KMS-11 (cell line): ENCODE results near the gene FREM1.

ENCODE experiments used
- H2AFZ ChIP-seq: fragments of 200-600 bp; sonication (generic); 2 replicates; pipeline ENCODE4 v1.6.1; 2016; ENCODE audit warnings: antibody characterized with exemption, mixed run types, low read depth
- H3K27ac ChIP-seq: fragments of 200-600 bp; sonication (generic); 2 replicates; pipeline ENCODE4 v1.6.1; 2016; ENCODE audit warnings: mild to moderate bottlenecking, mixed run types
- H3K27me3 ChIP-seq: fragments of 200-600 bp; sonication (generic); 2 replicates; pipeline ENCODE4 v1.6.1; 2017; ENCODE audit warnings: mild to moderate bottlenecking, low read depth, mixed run types, moderate library complexity; ENCODE audit not compliant: insufficient read depth
- H3K36me3 ChIP-seq: fragments of 200-600 bp; sonication (generic); 2 replicates; pipeline ENCODE4 v1.6.1; 2017; ENCODE audit warnings: mild to moderate bottlenecking, mixed run types; ENCODE audit not compliant: insufficient read depth
- H3K4me1 ChIP-seq: fragments of 200-600 bp; sonication (generic); 2 replicates; pipeline ENCODE4 v1.6.1; 2016; ENCODE audit warnings: mild to moderate bottlenecking, low read depth, mixed run types; ENCODE audit not compliant: poor library complexity, severe bottlenecking
- H3K4me2 ChIP-seq: fragments of 200-600 bp; sonication (generic); 2 replicates; pipeline ENCODE4 v1.7.0; 2016; ENCODE audit warnings: mild to moderate bottlenecking, mixed run types
- H3K4me3 ChIP-seq: fragments of 200-600 bp; sonication (generic); IDR thresholded peaks from 2 replicates; pipeline ENCODE4 v1.6.1; 2017; ENCODE audit warnings: low read depth, low read length, mixed read lengths; ENCODE audit not compliant: insufficient read depth
- H3K79me2 ChIP-seq: fragments of 200-600 bp; sonication (generic); 2 replicates; pipeline ENCODE4 v1.6.1; 2016; ENCODE audit warnings: low read depth, mixed run types; ENCODE audit not compliant: insufficient read depth
- H3K9ac ChIP-seq: fragments of 200-600 bp; sonication (generic); 2 replicates; pipeline ENCODE4 v1.6.1; 2016; ENCODE audit warnings: mild to moderate bottlenecking, mixed run types
- H4K20me1 ChIP-seq: fragments of 200-600 bp; sonication (generic); 2 replicates; pipeline ENCODE4 v1.6.1; 2016; ENCODE audit warnings: mild to moderate bottlenecking, mixed run types; ENCODE audit not compliant: insufficient read depth
- CTCF ChIP-seq: fragments of 200-600 bp; sonication (generic); conservative IDR thresholded peaks from 2 replicates; pipeline ENCODE4 v1.6.1; 2017; ENCODE audit warnings: low read depth, mild to moderate bottlenecking, antibody characterized with exemption, low read length, moderate library complexity, mixed read lengths

Gene FREM1

GRCh38 chr9:14932641-14933040 is 22.4 kb upstream of the FREM1 start:
- Histone ChIP-seq H3K27me3 (no peaks in the 10 kb centered on the region), H3K4me2 (no peak overlapping the region), H3K79me2 (no peaks in the 10 kb centered on the region), H3K4me3 (no peak overlapping the region), H3K4me1 (no peaks in the 10 kb centered on the region), H3K36me3 (no peaks in the 10 kb centered on the region), H3K27ac (no peak overlapping the region), H3K9ac (no peak overlapping the region), H4K20me1 (no peaks in the 10 kb centered on the region), H2AFZ (no peak overlapping the region)
- TF ChIP-seq CTCF: no peak

GRCh38 chr9:14932231-14932630 is 22.0 kb upstream of the FREM1 start:
- no peak overlapping the region for H3K4me2 ChIP-seq
- no peak overlapping the region for H2AFZ ChIP-seq
- no peak overlapping the region for H3K9ac ChIP-seq
- no peaks in the 10 kb centered on the region for H3K4me1 ChIP-seq
- H4K20me1 ChIP-seq: no peaks in the 10 kb centered on the region
- H3K27ac ChIP-seq: no peak overlapping the region
- no peaks in the 10 kb centered on the region for H3K27me3 ChIP-seq
- H3K4me3 ChIP-seq: no peak overlapping the region
- TF ChIP-seq CTCF: no peak
- no peaks in the 10 kb centered on the region for H3K79me2 ChIP-seq
- H3K36me3 ChIP-seq: no peaks in the 10 kb centered on the region

- H3K4me3 ChIP-seq: no peak overlapping the region
- H3K4me1 ChIP-seq: no peaks in the 10 kb centered on the region
- H3K9ac ChIP-seq: no peak overlapping the region
- no peak overlapping the region for H2AFZ ChIP-seq
- no peaks in the 10 kb centered on the region for H3K79me2 ChIP-seq
- H3K4me2 ChIP-seq: no peak overlapping the region
- H3K27me3 ChIP-seq: no peaks in the 10 kb centered on the region
- no peaks in the 10 kb centered on the region for H4K20me1 ChIP-seq
- no peaks in the 10 kb centered on the region for H3K36me3 ChIP-seq
- TF ChIP-seq CTCF: no peak
- no peak overlapping the region for H3K27ac ChIP-seq
Observed at GRCh38 chr9:14926941-14927624, 16.9 kb upstream of the FREM1 start.

- H3K27ac ChIP-seq: no peak overlapping the region
- H3K36me3 ChIP-seq: no peaks in the 10 kb centered on the region
- no peak overlapping the region for H3K9ac ChIP-seq
- no peak for TF ChIP-seq CTCF
- H3K4me1 ChIP-seq: no peaks in the 10 kb centered on the region
- H3K27me3 ChIP-seq: no peaks in the 10 kb centered on the region
- H4K20me1 ChIP-seq: no peaks in the 10 kb centered on the region
- no peaks in the 10 kb centered on the region for H3K79me2 ChIP-seq
- H2AFZ ChIP-seq: no peak overlapping the region
- no peak overlapping the region for H3K4me2 ChIP-seq
- H3K4me3 ChIP-seq: no peak overlapping the region
Observed at GRCh38 chr9:14924230-14925219, 14.3 kb upstream of the FREM1 start.
